ENCODE measurements around the gene ENTHD1.

DNA sequence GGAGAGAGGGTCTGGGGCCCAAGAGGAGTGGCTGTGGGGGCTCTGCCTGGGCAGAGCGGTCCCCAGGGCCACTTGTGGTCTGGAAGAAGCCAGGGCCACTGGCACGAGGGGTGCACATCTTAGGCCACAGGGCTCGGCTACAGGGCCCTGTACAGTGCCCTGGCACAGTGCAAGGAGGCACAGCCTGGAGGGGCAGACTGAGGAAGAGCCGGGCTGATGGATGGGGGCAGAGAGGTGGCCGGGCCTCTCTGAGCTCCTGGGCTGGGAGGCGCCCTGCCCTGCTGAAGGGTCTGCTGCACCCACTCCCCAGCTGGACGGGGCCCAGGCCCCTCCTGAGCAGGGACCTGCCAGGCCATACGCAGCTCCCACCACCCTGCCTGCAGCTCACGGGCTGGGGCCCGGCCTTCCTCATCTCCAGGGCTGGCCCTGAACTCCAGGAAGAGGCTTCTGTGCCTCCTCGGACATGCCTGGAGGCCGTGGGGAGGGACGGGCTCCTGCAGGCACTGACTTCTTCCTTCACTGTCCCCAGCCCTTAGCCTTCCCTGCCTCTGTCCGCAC, 199.5 kb downstream of the ENTHD1 start:
- TF ChIP-seq POLR2A (IDR thresholded peaks at IDR 0.05; ENCODE audit: low read length) = no peak
- TF ChIP-seq GATA1 (IDR thresholded peaks at IDR 0.05; ENCODE audit: low read depth, low read length) = no peak
